RPMI7951 (cell line): ENCODE data around the gene FCRLA. TPM values are rescaled to one million over a fixed set of nuclear protein-coding genes. Genes with fewer than 3 reads are reported as not detected.
A peak's percentile ranks its signal among the peaks of the same experiment; 100 is the strongest.
"Not testable (repeated sequence)": the region's sequence is repeated elsewhere in the genome, so short reads cannot be mapped to it uniquely, and the experiment has no call there.

ENCODE experiments used
- DNase-seq: peaks from one replicate; pipeline ENCODE4 v3.0.0-alpha.2; 2012; ENCODE audit warnings: low read depth
- total RNA-seq: library from RNA; depleted of rRNA; stranded (reverse); fragments of >200 nt; shearing (Covaris generic); gene quantifications from 2 replicates; pipeline ENCODE4 v1.2.3, GENCODE V29; 2014

Gene FCRLA
- total RNA-seq, 1 experiment from 2014 or later, result 16.7 TPM

DNA sequence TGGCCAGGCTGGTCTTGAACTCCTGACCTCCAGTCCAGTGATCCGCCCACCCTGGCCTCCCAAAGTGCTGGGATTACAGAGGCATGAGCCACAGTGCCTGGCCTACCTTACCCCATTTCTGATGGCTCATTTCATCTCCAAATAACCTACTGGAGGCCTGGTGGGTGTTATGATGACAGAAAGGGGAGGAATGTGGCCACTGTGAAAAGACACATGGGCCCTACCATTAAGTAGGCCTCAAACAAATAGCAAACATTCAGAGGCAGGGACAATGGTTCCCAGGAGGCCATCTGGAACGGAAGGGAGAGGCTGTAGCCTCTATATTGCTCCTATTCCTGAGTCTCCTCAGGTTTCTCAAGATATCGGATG, 932 bp upstream of the FCRLA start:
- no peak for DNase-seq

DNA sequence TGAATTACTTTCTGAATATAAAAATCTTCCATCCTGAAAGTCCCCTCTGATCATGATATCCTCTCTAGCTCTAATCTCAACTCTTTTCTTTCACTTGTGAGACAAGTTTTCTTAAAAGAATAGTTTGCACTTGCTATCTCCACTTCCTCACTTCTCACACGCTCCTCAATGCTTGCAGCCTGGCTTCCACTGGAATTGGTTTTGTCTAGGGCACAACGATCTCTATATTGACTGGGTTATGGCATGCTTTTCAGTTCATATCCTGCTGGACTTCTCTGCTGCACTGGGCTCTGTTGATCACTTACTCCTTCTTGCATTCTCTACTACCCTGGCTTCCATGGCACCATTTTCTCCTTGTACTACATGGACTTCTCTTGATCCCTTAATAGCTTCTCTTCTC, 474 bp downstream of the FCRLA start:
- DNase-seq, result no peak

DNA sequence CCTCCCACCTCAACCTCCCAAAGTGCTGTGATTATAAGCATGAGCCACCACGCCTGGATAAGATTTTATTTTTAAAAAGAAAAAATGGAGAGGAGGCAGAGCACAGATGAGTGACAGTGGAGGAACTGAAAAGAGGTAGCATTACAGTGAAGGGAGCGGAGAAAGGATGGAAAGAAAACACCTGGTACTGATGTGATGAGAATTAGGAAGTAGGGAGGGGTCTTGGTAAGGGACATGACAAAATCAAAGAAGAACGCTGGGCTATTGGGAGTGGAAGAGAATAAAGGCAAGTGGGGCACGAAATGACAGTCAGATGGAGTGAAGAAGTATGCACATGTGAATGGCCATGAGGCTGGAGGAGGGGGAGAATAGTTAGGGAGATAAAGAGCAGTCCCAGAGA, 2.3 kb downstream of the FCRLA start:
- DNase-seq, result no peak

DNA sequence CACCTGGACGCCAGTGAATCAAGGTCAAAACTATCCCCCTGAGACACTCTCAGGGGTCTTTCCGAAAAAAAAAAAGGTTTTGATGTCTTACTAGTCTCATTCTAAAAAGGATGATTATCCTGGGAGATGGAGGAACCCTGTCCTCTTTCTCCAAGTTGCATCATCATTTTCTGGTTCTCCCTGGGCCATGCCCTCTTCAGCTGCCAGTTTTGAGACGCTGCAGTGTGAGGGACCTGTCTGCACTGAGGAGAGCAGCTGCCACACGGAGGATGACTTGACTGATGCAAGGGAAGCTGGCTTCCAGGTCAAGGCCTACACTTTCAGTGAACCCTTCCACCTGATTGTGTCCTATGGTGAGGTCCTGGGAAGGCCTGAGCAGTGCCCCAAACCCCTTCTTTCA, 3.5 kb downstream of the FCRLA start:
- no peak for DNase-seq

DNA sequence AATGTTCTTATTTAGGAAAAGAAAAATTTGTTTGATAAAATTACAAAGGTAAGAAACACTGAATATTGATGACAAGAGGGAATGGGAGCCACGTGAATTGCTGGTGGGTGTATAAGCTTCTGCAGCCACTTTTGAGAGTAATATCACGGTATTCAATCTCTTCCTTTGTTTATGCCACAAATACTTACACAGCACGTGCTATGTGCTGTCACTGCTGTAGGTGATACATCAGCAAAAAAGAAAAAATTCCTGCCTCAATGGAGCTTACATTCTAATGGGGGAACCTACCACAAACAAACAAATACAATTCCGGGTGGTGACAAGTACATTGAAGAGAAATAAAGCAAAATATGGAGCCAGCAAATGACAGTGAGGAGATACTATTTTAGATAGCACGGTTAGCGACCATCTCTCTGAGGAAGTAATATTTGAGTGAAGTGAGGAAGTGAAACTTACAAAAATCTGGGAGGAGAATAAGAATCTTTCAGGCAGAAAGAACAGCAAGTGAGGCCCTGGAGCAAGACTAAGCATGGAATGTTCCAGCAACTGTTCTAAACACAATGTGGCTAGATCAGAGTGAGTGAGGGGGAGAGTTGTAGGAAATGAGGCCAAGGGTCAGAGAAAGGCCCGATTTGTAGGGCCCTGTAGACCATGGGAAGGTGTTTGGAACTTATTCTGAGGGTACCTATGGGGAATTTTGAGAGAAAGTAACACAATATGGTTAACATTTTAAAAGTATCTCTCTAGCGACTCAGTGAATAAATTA, 11.7 kb downstream of the FCRLA start:
- DNase-seq, result no peak

DNA sequence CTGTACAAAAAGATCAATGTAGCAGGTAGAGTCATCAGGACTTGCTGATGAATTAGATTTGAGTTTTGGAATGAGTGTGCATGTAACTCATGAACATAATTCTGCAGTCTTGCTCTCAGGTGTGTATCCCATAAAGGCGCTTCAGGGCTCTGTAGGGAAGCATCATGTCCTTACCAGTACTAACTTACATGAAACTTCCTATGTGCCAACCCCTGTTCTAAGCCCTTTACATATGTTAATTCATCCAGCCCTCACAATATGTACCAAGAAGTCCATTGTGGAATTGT, 12.2 kb downstream of the FCRLA start:
- DNase-seq, result no peak

DNA sequence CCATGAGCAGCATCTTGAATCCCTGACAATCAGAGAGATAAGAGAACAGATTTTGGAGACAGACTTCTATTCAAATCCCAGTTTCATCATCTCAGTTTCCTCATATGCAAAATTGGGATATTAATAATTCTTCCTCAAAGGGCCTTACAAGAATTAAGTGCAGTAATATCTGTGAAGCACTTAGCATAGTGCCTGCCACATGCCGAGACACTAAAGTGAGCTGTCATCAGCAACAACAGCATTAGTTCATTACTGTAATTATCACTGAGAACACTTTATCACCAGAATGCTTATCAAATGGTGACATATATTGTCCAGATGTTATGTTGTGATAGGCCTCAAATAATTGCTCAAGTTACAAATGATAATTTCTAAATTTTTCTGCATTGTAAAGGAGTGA, 13.4 kb downstream of the FCRLA start:
- DNase-seq, result no peak

DNA sequence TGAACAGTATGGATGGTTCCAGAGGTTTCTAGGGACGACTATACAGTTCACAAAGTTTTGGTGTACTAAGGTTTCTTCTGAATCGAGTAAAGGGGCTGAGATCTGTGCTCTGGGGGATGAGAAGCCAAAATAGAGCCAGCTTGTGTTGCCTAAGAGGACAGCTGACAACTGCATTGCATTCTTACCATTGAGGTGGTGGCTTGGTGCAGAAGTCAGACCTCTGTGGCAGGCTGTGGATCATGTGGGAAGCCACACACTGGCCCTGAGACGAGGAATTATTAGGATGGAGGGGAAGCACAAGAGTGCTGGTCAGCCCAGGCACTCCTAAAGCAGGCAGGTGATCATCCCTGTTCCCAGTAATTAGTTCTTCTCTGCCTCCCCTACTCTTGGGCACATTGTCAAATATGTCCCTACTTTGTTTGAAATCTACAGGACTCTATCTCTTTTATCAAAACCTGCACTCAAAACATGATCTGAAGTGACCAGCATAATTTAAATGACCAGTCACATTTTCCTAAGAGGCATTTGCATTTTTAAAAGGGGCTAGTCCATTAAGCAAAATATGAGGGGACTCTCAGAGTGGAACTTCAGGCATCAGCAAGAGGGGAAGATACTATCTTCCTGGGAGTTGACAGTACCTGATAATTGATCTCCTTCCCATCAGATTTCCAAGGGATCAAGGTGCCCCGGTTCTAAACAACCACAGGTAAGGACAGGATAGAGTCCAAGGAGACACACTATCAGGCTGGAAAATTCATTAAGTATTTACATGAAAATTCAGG, 14.1 kb downstream of the FCRLA start, which contains the start of gene FCRLB:
Gene FCRLB (plus strand): TSS at position 589 of the 782 bp plus-strand sequence. CDS start 1,129 bp downstream, outside the sequence.
- DNase-seq, result no peak

DNA sequence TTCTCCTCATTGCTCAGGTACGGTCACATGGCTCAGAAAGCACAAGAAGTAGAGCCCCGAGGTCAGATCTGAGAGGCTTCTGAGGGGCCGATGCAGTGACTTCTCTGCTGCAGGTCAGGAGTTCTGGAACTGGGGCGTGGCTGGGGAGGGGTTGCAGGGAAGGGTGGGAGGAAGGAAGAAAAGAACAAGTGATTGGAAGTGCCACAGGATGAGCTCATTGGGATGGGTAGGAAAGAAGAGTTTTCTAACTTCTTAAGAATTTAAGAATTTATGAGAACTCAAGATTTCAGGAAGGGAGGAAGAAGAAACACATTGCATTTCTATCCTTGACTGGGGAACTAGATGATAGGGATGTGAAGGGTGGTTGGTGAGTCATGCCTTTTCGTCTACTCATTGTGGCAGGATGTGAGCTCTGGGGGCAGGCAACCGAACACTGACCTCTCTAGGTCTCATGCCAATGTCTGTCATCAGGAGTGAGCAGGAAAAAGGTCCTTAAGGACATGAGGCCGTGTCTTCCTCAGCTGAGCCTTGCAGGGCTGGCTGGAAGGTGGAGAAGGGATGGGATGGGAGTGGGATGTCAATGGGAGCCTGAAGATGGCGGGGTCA, 14.8 kb downstream of the FCRLA start:
- peak; percentile 92 for DNase-seq

DNA sequence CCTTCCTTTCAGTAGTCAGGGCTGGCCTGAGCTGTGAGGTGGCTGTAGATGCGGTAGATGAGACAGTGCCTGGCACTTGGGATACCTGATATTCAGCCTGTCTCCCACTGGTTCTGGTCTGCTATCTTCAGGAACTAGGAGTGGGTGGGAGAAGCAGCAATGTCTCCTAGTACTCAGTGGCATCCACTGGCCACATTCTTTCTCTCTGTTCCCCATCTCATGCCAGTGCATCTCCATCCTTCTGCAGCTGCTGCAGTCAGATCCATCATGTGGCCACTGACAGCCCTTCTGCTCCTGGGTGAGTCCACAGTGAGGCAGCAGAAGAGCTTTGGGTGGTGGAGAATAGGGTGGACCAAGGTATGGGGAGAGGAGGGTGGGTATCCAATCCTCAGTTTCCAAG, 15.4 kb downstream of the FCRLA start:
- no peak for DNase-seq

DNA sequence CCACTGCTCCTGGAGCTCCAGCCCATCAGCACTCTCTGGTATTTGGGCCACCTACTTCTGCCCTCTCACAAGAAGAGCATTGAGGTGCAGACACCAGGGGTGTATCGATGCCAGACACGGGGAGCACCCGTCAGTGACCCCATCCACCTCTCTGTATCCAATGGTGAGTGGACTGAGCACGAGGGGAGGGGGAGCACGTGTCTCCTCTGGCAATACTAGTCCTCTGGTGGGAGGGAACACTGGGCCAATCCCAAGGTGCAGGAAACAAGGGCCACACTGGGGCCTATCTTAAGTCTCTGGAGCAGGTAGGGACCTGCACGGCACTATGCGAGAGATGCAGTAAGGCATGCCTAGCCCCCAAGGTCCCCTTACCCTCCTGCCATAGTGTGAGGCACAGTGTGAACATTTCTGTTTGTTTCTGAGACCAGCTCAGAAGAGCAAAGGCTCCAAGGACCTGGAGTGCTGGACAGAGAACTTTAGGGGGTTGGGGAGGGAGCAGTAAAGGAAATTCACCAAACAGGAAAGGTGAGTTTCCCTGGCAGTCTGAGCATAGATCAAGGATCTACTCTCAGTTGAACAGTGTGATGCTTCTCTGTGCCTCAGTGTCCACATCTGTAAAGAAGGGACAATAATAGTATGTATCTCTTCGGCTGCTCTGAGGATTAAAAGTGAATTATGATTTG, 16.6 kb downstream of the FCRLA start:
- DNase-seq, result no peak

DNA sequence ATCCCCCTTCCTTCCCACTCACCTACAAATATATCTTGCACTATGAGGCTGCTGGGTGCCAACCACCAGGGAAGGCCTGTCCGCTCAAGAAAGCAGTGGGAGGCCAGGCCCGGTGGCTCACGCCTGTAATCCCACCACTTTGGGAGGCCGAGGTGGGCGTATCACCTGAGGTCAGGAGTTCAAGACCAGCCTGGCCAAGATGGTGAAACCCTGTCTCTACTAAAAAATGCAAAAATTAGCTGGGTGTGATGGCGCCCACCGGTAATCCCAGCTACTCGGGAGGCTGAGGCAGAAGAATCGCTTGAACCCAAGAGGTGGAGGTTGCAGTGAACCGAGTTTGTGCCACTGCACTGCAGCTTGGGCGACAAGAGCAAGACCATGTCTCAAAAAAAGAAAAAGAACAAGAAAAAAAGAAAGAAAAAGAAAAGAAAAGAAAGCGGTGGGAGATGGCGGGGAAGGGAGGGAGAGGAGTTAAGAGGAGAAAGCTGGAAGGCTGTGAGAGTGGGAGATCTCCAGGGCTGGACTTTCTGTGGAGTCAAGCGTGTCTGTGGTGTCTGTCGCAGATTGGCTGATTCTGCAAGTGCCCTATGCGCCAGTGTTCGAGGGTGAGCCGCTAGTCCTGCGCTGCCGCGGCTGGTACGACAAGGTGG, 18.4 kb downstream of the FCRLA start:
- DNase-seq, result not testable (repeated sequence)

DNA sequence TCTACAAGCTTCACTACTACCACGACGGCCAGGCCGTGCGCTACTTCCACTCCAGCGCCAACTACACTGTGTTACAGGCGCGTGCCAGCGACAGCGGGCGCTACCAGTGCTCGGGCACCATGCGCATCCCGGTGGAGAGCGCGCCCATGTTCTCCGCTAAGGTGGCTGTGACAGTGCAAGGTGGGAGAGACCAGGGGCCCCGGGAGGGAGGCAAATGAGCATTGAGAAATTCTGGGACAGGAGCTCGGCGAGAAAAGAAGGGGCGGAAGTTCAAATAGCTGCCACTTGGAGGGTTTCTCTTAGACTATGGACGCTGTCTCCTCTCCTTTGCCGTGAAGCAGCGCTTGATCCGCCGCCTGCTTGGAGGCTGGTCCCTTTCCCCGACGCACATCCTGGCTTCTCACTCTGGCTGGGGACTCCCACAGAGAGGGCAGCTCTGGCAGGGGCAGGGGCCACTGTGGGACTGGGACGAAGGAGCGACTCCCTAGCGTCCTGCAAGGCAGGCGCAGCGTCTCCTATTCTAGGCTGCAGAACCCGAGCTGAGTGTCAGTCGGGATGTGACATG, 19.0 kb downstream of the FCRLA start:
- DNase-seq, result peak; percentile 51

DNA sequence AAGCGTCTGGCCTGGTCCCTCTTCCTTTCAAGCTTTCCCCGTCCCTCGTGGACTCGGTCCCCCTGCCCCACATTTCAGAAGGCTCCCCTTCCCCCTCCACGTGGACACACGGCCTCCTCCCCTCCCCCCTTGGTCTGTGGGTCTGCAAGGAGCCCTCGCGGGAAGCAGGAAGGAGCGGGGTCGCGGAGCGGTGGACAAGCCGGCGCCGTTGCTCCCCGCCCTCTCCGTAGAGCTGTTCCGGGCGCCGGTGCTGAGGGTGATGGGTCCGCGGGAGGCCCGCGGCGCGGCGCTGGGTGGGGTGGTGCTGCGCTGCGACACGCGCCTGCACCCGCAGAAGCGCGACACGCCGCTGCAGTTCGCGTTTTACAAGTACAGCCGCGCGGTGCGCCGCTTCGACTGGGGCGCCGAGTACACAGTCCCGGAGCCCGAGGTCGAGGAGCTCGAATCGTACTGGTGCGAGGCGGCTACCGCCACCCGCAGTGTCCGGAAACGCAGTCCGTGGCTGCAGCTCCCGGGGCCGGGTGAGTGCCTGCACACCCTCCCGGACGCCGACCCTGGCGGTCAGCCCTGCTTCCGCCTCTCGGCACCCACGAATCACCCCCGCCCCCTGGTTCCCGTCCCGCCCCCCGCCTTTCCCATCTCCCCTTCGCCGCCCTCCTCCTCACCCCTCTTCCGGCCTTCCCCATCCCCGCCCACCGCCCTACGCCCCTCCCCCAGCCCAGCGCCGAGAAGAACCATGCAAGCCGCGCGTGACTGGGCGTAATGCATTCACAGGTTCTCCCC, 19.6 kb downstream of the FCRLA start:
- DNase-seq, result peak; percentile 85

DNA sequence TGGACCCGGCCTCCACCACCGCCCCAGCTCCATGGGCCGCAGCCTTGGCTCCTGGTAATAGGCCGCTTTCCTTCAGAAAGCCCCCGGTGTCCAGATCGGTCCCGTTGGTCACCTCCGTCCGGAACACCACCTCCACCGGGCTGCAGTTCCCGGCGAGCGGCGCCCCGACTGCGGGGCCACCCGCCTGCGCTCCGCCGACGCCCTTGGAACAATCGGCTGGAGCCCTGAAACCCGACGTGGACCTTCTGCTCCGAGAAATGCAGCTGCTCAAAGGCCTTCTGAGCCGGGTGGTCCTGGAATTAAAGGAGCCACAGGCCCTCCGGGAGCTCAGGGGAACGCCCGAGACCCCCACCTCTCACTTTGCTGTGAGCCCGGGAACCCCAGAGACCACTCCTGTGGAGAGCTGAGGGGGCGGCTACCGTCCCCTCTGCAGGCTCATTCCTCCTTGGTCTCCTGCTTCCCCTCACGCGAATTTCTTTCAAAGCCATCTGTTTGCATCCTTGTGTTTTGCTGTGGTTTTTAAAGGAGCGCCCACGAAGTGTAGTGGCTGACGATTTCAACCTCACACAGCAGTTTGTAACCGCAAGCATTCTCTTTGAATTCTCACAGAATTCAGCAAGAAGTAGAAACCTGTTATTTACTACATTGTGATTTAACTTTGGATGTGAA, 20.4 kb downstream of the FCRLA start:
- peak; percentile 85 for DNase-seq

DNA sequence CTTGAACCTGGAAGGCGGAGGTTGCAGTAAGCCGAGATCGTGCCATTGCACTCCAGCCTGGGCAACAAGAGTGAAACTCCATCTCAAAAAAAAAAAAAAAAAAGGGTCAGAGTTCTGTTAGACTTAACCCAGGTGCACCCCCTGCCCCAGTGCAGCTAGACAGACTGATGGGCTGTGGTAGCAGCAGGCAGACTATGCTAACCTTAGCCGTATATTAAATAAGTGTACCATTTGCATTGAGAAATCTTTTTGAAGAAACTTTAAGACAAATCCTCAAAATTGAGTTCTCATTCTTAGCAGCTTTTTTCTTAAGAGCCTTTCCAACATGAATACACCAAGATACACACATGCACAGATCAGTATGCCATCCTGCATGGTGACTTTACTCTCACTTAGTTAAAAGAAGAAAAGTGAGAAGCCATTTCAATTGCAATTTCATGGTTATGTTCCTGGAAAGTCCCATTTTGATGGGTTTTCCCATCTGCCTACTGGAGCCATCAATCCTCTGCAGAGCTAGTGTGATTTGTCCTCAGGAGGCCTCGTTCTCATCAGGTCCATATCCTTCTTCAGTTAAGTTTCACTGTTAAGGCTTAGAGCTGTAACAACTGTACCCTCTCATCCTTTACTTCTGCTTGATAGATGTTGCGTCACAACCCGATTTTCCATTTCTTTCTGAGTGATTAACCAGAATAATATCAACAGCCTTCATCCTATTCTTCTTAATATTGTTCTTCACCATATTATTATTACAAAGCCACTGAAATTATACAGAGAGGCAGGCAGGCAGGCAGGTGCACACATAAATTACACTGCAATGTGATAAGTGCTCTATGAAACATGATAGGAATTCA, 21.6 kb downstream of the FCRLA start:
- peak; percentile 61 for DNase-seq

DNA sequence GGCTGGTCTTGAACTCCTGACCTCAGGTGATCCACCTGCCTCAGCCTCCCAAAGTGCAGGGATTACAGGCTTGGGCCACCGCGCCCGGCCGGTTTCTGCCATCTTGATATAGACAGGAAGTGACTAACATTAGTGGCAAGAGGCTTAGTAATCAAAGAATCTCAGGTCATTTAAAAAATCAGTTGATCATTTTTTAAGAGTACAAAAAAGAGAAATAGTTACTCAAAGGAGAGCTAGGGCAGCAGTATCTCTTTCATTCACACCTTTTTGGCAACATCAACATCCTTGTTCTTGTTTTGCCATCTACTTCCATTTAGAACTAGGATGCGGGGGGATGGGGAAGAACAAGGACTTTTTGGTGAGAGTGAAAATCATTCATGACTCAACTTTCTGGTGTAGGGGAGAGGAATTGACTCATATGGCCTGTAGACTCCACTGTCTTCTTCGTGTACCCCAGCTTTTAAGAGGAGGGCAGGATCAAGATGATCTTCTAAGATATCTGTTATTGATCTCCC, 23.1 kb downstream of the FCRLA start:
- peak; percentile 79 for DNase-seq

DNA sequence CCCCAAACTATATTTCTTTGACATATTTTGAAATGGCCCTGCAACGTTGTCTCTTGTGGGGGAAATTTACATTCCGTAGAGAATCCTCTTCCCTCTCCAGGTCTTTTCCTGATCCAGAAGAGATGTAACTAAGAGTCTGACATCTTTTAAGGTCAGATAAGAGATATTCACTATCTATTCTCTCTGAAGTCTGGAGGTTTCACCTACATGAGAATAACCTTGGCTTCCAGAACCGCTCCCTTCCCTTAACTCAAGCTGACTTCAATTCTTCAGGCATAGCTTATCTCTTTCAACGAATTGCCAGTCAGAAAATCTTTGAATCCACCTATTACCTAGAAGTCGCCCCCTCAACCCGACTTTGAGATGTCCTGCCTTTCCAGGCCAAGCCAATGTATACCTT, 24.2 kb downstream of the FCRLA start:
- DNase-seq, result no peak
